Activated T-cell treated with anti-CD3 and anti-CD28 coated beads for 1 hour (primary cell): ENCODE results near the gene TSPAN2.
"Not testable (repeated sequence)": the region's sequence is repeated elsewhere in the genome, so short reads cannot be mapped to it uniquely, and the experiment has no call there.

Experiments
- DNase-seq: peaks from one replicate; pipeline ENCODE4 v3.0.0-alpha.2; 2020; ENCODE audit warnings: low read depth

Gene TSPAN2

GRCh38 chr1:115036814-115037507 is 52.3 kb downstream of the TSPAN2 start:
- no peak for DNase-seq

DNA sequence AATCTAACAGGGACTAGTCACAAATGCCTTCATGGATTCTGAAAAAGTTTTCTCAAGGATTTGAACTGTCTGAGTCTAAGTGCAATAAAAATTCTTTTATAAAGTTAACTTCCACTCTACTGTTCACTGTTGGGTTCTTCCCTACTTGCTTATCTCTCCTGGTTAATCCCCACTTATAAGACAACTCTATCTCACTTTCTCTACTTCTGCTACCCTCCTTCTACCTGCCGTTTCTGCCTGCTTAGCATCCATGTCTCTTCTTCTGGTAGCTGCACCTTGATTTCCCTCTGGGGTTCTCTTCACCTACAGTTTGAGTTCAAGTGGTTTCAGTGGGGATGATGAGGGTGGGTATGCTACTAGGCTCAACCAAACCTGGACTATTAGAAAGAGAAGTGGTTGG is 53.7 kb downstream of the TSPAN2 start:
- no peak for DNase-seq

DNA sequence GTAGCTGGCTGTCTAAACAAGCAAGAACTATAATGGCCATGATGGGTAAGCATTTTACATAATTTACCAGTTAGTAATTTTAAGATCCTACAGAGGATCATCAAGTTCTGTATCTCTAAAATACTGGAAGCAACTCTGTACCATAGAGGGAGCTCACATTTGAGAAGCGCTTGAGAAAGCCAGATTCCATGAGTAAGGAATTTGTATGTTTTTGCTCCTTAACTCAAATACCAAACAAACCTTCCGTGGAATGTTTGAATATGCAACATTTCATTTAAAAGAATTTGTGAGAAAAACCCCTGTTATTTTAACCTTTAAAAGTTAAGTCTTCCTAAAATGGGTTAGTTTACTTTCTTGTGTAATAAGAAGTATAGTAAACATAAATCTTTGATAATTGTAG is 57.7 kb downstream of the TSPAN2 start:
- DNase-seq: no peak

- no peak for DNase-seq
Measured at GRCh38 chr1:115029526-115029925, 59.8 kb downstream of the TSPAN2 start, which contains the start of gene TSHB. Gene TSHB, plus strand, starts transcription at chr1:115029826. Its CDS starts 3,537 bp downstream, at chr1:115033363.

GRCh38 chr1:115023593-115023992 is 65.7 kb downstream of the TSPAN2 start:
- no peak for DNase-seq

DNA sequence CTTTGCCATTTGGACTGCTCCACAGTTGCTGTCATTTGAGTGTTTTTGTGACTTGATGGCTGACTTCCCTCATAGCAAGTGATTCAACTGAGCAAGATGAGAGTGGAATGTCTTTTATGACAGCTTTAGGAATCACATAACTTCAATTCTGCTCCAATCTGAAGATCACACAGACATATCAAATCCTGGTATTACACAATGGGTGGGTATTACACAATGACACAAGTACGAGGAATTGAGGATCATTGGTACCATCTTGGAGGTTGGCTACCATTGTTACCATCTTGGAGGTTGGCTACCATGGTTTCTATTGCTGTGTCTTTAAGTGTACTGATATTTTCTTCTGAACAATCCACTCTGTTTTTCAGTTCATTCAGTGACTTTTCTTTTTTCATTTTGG is 68.2 kb downstream of the TSPAN2 start:
- DNase-seq: no peak

GRCh38 chr1:115019549-115019948 is 69.8 kb downstream of the TSPAN2 start:
- not testable (repeated sequence) for DNase-seq

GRCh38 chr1:115013792-115014191 is 75.5 kb downstream of the TSPAN2 start:
- DNase-seq: no peak

- DNase-seq: no peak
Measured at GRCh38 chr1:115012434-115012833, 76.9 kb downstream of the TSPAN2 start.

- DNase-seq: no peak
Measured at GRCh38 chr1:115012006-115012405, 77.3 kb downstream of the TSPAN2 start.

DNA sequence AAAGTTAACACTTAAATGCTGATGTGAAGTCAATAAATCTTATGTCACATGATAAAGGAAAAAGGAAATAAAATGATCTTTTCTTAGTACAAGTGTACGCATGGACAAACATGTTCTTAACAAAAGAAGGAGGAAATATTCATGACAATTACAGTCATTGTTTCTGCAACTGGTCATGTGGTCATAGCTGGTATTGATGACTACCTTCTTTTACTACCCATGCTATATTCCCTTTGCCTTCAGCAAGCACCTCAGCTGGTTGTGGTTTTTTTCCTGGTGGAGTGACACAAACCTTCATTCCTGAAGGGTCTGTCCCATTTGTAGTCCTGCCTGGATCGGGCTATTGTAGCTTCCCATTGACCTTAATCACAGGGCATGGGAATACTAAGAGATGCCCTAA is 83.1 kb downstream of the TSPAN2 start:
- no peak for DNase-seq
